Endothelial cell (in vitro differentiated cells): ENCODE measurements around the gene RELN. TPM values are rescaled to one million over a fixed set of nuclear protein-coding genes. Genes with fewer than 3 reads are reported as not detected.

Experiments
- DNase-seq: peaks from one replicate; pipeline ENCODE4 v3.0.0; 2021; ENCODE audit warnings: low spot score
- H3K27ac Mint-ChIP-seq: one replicate; pipeline ENCODE4 v1.8.0; 2021; ENCODE audit warnings: mixed read lengths, inconsistent platforms; ENCODE audit not compliant: unreplicated experiment
- H3K27me3 Mint-ChIP-seq: one replicate; pipeline ENCODE4 v1.8.0; 2021; ENCODE audit warnings: mild to moderate bottlenecking, moderate library complexity, mixed read lengths, inconsistent platforms; ENCODE audit not compliant: unreplicated experiment
- H3K36me3 Mint-ChIP-seq: one replicate; pipeline ENCODE4 v1.8.0; 2021; ENCODE audit warnings: mild to moderate bottlenecking, low read depth, mixed read lengths, inconsistent platforms; ENCODE audit not compliant: unreplicated experiment
- H3K4me1 Mint-ChIP-seq: one replicate; pipeline ENCODE4 v1.8.0; 2021; ENCODE audit warnings: mild to moderate bottlenecking, mixed read lengths, inconsistent platforms; ENCODE audit not compliant: unreplicated experiment
- H3K4me3 Mint-ChIP-seq: one replicate; pipeline ENCODE4 v1.8.0; 2021; ENCODE audit warnings: mild to moderate bottlenecking, mixed read lengths, inconsistent platforms; ENCODE audit not compliant: unreplicated experiment
- H3K9me3 Mint-ChIP-seq: one replicate; pipeline ENCODE4 v1.8.0; 2021; ENCODE audit warnings: mixed read lengths, inconsistent platforms; ENCODE audit not compliant: unreplicated experiment
- total RNA-seq: library from RNA; stranded (reverse); fragmentation: NEBNext Ultra II Directional; extraction: Animal tissue kit (Norgen Biotek cat#: 25700); gene quantifications from one replicate; pipeline ENCODE4 v1.2.1, GENCODE V29; 2021; ENCODE audit not compliant: unreplicated experiment
- TF ChIP-seq, protein P1 (sequence below): fragments of 200-600 bp; sonication (generic); IDR thresholded peaks from one replicate; pipeline ENCODE4 v1.5.0; 2021; ENCODE audit warnings: antibody characterized with exemption; ENCODE audit not compliant: unreplicated experiment

The RELN gene
- total RNA-seq, 1 donor from 2014 or later: 2.3 TPM

DNA sequence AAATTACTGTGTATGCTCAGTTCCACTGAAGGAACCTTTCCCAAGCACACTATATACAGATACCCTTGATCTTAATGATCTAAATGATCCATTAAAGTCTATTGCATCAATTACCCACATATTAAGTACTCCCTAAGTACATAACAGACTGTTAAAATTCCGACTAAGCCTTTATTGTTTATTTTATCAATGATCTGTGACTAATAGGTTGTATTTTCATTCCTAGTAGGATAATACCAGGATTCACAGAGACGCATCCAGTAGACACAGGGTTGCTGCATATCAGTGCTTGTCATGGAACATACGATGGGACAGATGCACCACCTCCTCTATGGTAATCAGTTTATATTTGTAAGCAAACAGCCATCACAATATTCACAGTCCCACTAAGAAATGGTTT is 383.8 kb downstream of the RELN start:
- Mint-ChIP-seq H3K4me1 (no peaks in the 10 kb centered on the region), H3K27ac (no peak overlapping the region), H3K27me3 (peaks cover 1% of the 10 kb centered on the region), H3K9me3 (no peaks in the 10 kb centered on the region), H3K36me3 (no peaks in the 10 kb centered on the region), H3K4me3 (no peak overlapping the region)
- TF ChIP-seq, protein P1, sequence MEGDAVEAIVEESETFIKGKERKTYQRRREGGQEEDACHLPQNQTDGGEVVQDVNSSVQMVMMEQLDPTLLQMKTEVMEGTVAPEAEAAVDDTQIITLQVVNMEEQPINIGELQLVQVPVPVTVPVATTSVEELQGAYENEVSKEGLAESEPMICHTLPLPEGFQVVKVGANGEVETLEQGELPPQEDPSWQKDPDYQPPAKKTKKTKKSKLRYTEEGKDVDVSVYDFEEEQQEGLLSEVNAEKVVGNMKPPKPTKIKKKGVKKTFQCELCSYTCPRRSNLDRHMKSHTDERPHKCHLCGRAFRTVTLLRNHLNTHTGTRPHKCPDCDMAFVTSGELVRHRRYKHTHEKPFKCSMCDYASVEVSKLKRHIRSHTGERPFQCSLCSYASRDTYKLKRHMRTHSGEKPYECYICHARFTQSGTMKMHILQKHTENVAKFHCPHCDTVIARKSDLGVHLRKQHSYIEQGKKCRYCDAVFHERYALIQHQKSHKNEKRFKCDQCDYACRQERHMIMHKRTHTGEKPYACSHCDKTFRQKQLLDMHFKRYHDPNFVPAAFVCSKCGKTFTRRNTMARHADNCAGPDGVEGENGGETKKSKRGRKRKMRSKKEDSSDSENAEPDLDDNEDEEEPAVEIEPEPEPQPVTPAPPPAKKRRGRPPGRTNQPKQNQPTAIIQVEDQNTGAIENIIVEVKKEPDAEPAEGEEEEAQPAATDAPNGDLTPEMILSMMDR: no peak
- no peak for DNase-seq

DNA sequence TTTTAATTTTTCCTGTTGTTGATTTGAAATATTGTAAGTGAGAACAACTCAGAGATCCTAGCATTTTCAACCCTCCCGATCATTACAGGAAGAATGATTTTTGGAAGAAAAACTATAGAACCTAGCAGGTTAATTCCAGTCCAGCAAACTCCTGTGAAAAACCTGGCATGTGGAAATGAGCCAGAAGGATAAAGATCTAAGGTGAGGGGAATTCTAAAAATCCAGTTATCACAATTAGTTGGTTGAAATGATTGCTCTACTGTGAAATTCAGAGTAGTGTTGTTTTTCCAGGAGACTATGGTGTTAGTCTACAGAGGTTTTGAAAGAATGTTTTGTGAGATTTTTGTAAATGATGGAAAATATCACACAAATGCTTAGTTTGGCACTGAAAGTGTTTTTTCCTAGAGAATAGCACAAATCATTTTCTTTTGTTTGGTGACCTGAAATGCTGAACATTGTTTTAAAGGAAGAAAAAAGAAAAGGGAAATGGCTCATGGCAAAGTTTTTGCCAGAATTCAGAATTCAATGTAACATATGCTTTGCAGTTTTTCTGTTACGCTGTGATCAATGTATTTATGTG is 391.0 kb downstream of the RELN start:
- Mint-ChIP-seq H3K4me3 (no peak overlapping the region), H3K27me3 (peaks cover 1% of the 10 kb centered on the region), H3K9me3 (no peaks in the 10 kb centered on the region), H3K4me1 (no peaks in the 10 kb centered on the region), H3K27ac (no peak overlapping the region), H3K36me3 (no peaks in the 10 kb centered on the region)
- TF ChIP-seq, protein P1: no peak
- no peak for DNase-seq

DNA sequence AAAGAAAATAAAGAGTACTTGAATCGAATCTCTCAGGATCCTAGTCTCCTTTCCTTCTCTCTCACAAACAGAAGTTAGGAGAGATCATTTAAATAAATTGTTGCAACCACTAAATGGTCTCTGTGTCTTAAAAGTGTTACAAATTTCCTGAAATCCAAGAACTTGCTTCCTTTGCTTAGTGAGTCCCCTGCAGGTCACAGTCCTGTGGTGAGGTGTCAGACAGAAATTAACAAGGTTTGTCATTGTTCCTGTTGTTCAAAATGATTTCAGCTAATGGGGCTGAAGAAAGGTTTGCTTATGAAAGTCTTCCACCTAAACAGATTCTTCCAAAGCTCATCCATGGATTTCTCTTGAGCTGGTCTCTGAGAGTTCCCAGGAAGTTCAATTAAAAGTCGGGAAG is 391.9 kb downstream of the RELN start:
- Mint-ChIP-seq H3K36me3 (no peaks in the 10 kb centered on the region), H3K9me3 (no peaks in the 10 kb centered on the region), H3K27ac (no peak overlapping the region), H3K4me3 (no peak overlapping the region), H3K4me1 (no peaks in the 10 kb centered on the region), H3K27me3 (peaks cover 1% of the 10 kb centered on the region)
- no peak for DNase-seq
- TF ChIP-seq, protein P1: no peak

DNA sequence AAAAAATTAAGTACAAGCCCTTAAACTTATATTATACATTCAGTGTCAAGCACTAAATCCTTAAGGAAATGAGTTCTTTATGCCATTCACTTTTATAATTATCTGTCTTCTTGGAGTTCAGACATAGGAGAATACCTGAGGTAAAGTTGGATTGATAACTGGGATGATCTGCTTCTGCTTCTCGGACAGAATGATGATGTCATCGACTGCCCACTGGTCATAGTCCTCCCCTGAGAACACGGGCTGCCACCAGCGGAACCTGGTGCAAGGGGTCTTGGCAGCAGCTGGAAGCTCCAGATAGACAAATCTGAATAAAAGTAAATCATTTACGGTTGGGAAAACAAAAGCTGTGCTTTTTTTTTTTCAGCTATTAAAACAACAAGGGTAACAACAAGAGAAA is 395.3 kb downstream of the RELN start:
- no peak overlapping the region for H3K4me3 Mint-ChIP-seq
- H3K27me3 Mint-ChIP-seq: no peaks in the 10 kb centered on the region
- no peak for DNase-seq
- no peaks in the 10 kb centered on the region for H3K9me3 Mint-ChIP-seq
- no peak overlapping the region for H3K27ac Mint-ChIP-seq
- no peaks in the 10 kb centered on the region for H3K4me1 Mint-ChIP-seq
- no peaks in the 10 kb centered on the region for H3K36me3 Mint-ChIP-seq
- TF ChIP-seq, protein P1: no peak

DNA sequence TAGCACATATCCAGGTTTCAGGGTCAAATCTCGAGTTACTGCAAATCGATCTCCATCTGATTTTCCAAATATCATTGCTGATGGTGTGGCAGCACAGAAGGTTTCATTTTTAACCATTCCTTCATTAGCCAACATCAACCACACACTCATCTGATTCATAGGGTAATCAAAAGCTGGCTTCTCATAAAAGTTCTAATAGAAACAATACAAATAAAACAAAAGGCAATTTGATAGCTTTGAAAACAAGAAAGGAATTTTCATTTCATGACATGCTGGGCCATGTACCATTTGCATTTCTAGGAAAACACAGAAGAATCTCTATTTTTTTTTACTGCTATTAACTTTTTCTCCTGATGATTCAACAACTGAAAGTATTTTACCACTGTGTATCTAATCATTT is 395.8 kb downstream of the RELN start:
- Mint-ChIP-seq H3K4me1 (no peaks in the 10 kb centered on the region), H3K4me3 (no peak overlapping the region), H3K27ac (no peak overlapping the region), H3K36me3 (no peaks in the 10 kb centered on the region), H3K27me3 (no peaks in the 10 kb centered on the region), H3K9me3 (no peaks in the 10 kb centered on the region)
- DNase-seq: no peak
- TF ChIP-seq, protein P1: no peak
